ENCODE results near the gene DGKD. TPM values are rescaled to one million over a fixed set of nuclear protein-coding genes. Genes with fewer than 3 reads are reported as not detected.
"Not testable (repeated sequence)": the region's sequence is repeated elsewhere in the genome, so short reads cannot be mapped to it uniquely, and the experiment has no call there.

DGKD gene
- total and polyA plus RNA-seq, 11 donors: 15.5 to 88.6 (median 43.0) TPM

GRCh38 chr2:233387667-233388528 is 33.6 kb downstream of the DGKD start:
- Histone ChIP-seq H3K27ac (peak overlapping the region; percentile 82 to 93 (median 90)), H3K4me3 (peak overlapping the region in 9 of 12 donors; percentile 1 to 35 (median 20)), H3K4me1 (peaks cover 11 to 52% (median 38%) of the 10 kb centered on the region in 12 donors), H3K9me3 (no peaks in the 10 kb centered on the region), H3K36me3 (peaks cover 0 to 21% (median 15%) of the 10 kb centered on the region in 9 donors), H3K27me3 (no peaks in the 10 kb centered on the region)
- WGBS, 4 donors: 7 to 17% (median 11%) methylated on average over 25 of the region's 25 CpGs
- intact Hi-C loops (cut with DNase I): loop anchor here in 1 of 10 donors (1.0 to 2.0 kb wide), 2 partner anchors 13 to 33 kb away; partner anchors contain the start of gene DGKD
- DNase-seq (peak; percentile 92 to 95 (median 94)), ATAC-seq (peak; percentile 95 to 97 (median 96))
- TF ChIP-seq CTCF (IDR thresholded peaks at IDR 0.05) (no peak), POLR2A (IDR thresholded peaks at IDR 0.05) (peak in 1 of 2 donors; percentile 20)

GRCh38 chr2:233389601-233390125 is 35.4 kb downstream of the DGKD start:
- DNase-seq (no peak), ATAC-seq (no peak)
- no peaks in the 10 kb centered on the region for H3K9me3 ChIP-seq
- 90 to 95% (median 93%) methylated on average over 8 of the region's 8 CpGs for WGBS, 4 donors
- H3K4me3 ChIP-seq: no peak overlapping the region
- H3K4me1 ChIP-seq: peaks cover 11 to 45% (median 37%) of the 10 kb centered on the region in 12 donors
- H3K27ac ChIP-seq: peak overlapping the region in 4 of 12 donors; percentile 41 to 93 (median 89)
- no peak for TF ChIP-seq CTCF (IDR thresholded peaks at IDR 0.05)
- peaks cover 0 to 26% (median 15%) of the 10 kb centered on the region in 9 donors for H3K36me3 ChIP-seq
- H3K27me3 ChIP-seq: no peaks in the 10 kb centered on the region
- intact Hi-C loops (cut with DNase I): loop anchor here in 1 of 10 donors (5.0 kb wide), 1 partner anchor 32 kb away; no protein-coding TSS in a partner anchor

- Histone ChIP-seq H3K27ac (no peak overlapping the region), H3K4me1 (peaks cover 0 to 15% (median 0%) of the 10 kb centered on the region in 12 donors), H3K27me3 (no peaks in the 10 kb centered on the region), H3K4me3 (no peak overlapping the region), H3K36me3 (peaks cover 0 to 35% (median 11%) of the 10 kb centered on the region in 9 donors), H3K9me3 (no peaks in the 10 kb centered on the region)
- intact Hi-C loops (cut with DNase I): no loop called here
- no peak for DNase-seq
- 92 to 98% (median 97%) methylated on average over 7 of the region's 7 CpGs for WGBS, 4 donors
- TF ChIP-seq POLR2A (IDR thresholded peaks at IDR 0.05) (no peak), CTCF (IDR thresholded peaks at IDR 0.05) (no peak)
- ATAC-seq: no peak
These were observed 41.4 kb downstream of the DGKD start for GRCh38 chr2:233395687-233396086.

GRCh38 chr2:233396726-233397665 is 42.7 kb downstream of the DGKD start:
- Histone ChIP-seq H3K36me3 (peaks cover 0 to 24% (median 4%) of the 10 kb centered on the region in 9 donors), H3K4me1 (peaks cover 0 to 15% (median 0%) of the 10 kb centered on the region in 12 donors)
- H3K4me3 ChIP-seq; intact Hi-C loops (cut with DNase I); ATAC-seq; DNase-seq; H3K9me3 ChIP-seq; H3K27me3 ChIP-seq; H3K27ac ChIP-seq: not testable (repeated sequence)
- WGBS, 4 donors: 90 to 94% (median 93%) methylated on average over 10 to 12 of the region's 12 CpGs
